ENCODE data around the gene GRIA2.

DNA sequence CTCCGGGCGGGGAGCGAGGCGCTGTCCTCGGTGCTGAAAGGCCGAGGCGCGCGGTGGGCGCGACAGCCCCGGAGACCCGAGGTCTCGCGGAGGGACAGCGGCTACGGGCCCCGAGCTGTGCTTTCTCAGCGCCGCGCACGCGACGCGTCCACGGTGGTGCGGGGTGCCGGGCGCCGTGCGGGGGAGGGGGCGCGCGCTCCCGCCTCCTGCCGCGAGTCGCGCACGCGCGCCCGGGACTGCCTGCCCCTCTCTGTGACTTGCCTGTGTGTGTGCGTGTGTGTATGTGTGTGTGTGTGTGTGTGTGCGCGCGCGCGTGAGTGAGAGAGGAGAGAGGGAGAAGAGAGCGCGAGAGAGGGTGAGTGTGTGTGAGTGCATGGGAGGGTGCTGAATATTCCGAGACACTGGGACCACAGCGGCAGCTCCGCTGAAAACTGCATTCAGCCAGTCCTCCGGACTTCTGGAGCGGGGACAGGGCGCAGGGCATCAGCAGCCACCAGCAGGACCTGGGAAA is at the start of gene GRIA2:
- no peak for TF ChIP-seq POLR2AphosphoS5 (IDR thresholded peaks at IDR 0.05)
- TF ChIP-seq POLR2A (IDR thresholded peaks at IDR 0.05), result no peak
